Mucosa of gallbladder (tissue), 1 donor: ENCODE measurements around the gene E2F3. TPM values are rescaled to one million over a fixed set of nuclear protein-coding genes. Genes with fewer than 3 reads are reported as not detected.
"Not testable (repeated sequence)": the region's sequence is repeated elsewhere in the genome, so short reads cannot be mapped to it uniquely, and the experiment has no call there.

ENCODE experiments used
- DNase-seq: peaks from one replicate; pipeline ENCODE4 v3.0.0-alpha.2; 2020; ENCODE audit warnings: low spot score
- total RNA-seq: library from RNA; stranded (reverse); gene quantifications from one replicate; pipeline ENCODE4 v1.2.1, GENCODE V29; 2021
- donor health status: DM: no; HTN: no; CAD: no.

E2F3 gene
- total RNA-seq, 1 donor from 2014 or later = 7.7 TPM

DNA sequence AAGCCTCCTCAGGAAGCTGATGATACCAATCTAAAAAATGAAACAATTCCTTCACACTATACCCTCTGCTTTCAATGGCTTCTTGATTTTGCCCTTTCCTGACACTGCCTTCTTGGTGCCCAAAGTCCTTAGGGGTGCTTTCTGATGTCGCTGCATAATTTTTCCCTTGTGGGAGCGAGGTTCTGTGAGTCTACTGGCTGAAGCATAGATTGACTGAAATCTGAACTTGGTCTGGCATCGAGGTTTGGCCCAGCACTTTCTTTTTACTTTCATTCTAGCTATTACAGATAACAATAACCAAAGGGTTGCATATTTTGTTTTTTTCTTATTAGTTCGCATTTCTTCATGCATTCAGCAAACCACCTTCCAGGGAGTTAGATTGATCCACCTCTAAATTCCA, 65.8 kb downstream of the E2F3 start:
- no peak for DNase-seq

DNA sequence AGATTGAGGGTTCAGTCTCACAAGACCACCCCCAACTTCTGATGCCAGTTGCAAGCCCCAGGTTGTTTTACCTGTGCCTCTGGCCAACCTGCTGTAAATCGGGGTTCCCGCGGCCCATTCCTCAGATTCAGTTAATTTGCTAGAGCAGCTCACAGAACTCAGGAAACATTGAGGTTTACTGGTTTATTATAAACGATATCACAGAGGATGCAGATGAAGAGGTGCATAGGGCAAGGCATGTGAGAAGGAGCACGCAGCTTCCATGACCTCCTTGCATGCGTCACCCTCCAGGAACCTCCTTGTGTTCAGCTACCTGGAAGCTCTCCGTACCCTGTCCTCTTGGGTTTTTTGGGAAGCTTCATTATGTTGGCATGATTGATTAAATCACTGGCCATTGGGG, 66.5 kb downstream of the E2F3 start:
- DNase-seq = no peak

DNA sequence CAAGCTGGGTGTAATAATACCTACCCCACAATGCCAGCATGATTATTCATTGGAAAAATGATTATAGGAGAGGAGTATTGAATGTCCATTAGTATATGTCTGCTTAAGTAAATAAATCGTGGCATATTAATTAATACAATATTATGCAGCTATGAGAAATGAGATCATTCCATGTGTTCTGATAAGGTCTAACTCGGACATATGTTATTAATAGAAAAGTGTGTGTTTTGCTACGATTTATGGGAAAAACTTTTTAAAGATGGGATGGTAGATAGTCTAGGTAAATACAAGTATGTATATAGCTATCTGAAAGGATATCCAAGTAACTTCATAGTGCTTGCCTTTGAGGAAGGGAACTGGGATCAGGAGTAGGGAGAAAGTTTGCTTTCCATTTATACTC, 71.1 kb downstream of the E2F3 start:
- DNase-seq = no peak

DNA sequence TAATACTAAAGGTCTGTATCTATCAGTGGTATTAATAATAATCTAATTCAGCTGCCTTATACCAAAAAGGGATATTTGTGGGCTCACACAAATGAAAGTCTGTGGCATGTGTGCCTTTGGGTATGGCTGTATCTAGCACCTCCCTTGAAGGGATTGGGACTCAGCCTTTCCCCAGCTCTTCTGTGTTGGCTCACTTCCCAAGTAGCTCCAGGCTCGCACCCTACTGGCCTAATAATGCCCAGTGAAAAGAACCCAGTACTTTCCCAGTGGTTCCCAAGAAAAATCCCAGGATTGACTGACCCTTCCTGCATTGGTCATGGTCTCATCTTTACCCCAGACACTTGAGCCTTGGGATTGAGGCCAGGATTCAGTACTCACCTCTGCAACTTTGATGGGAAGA, 71.8 kb downstream of the E2F3 start:
- no peak for DNase-seq

DNA sequence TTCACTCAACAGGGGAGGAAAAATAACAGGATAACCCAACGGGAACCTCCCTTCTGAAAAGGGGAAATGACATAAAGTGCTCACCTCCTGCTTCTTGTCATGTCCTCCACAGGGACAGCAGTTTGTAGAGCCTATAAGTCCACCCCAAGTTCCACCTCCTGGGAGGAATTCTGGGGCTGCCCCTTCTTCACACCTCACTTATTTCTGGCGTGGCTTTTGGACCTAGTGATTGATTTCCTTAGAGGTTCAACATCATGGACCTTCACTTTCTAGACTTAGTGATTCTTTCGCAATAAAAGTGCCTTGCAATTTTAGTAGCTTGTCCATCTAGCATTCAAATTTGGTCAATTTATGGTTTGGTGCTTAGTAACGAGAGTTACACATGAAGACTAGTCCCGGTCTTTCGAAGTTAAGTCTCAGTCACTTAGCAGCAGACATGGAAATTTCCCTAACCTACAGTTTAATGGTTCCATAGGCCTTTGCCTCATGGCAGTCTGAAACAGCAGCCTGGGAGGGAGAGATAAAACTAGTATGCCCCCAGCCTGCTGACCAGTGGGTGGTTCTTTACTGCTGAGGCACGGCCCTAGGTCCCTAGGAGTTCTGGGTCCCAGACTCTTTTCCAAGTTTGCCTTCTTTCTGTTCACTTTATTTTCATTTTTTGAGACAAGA, 73.3 kb downstream of the E2F3 start:
- no peak for DNase-seq

DNA sequence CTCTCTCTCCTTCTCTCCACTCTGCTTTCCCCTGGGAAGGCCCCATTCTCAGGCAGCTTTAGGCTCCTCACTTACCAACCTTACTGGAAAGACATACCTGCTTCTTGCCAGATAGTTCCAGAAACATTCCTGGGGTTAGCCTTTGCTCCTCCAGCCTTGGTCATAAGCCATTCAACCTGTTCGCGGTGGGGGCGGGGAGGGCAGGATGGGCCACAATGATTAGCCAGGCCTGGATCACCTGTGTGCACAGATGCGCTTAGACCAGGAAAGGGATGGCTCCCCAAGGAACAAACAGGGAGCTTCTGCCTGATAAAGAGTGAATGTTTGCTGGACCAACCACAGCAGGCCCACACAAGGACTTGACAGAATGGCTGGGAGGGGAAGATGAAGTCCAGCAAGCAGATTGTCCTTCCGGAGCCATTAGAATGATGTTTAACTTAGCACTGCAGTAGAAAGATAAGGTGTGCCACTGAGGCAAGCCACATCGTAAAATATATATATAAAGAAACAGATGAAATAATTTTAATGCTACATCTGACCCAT, 74.9 kb downstream of the E2F3 start:
- no peak for DNase-seq

DNA sequence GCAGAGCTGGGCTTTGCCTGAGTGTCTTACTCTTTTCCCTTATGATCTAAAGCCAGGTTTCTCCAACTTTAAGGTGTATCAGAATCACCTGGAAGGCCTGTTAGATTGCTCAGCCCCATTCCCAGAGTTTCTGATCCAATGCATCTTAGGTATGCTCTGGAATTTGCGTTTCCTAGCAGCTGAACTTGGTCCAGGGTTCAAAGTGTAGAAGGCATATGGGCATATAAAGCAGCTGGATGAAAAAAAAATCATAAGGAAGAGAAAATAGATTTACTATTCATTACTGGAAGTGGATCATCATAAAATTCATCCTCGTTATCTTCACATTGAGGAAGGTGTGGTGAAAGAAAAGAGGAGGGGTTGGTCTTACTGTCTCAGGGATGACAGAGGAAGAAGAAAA, 75.8 kb downstream of the E2F3 start:
- no peak for DNase-seq

DNA sequence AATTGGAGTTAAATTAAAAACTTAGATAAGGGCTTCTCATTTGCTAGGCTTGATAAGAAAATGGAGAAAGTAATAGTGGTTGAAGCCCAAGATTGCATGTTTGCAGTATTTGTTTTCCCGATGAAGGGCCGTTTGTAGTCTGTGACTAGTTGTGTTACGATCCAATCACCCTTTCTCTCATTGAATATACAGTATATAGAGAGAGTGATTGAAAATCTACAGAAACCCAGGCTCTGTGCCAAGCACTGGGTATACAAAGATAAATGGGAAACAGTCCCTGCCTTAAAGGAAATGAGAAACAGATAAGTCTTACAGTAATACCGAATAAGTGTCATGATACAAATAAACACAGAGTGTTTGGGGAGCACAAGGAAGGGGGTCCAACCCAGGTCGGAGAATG, 77.4 kb downstream of the E2F3 start:
- no peak for DNase-seq

DNA sequence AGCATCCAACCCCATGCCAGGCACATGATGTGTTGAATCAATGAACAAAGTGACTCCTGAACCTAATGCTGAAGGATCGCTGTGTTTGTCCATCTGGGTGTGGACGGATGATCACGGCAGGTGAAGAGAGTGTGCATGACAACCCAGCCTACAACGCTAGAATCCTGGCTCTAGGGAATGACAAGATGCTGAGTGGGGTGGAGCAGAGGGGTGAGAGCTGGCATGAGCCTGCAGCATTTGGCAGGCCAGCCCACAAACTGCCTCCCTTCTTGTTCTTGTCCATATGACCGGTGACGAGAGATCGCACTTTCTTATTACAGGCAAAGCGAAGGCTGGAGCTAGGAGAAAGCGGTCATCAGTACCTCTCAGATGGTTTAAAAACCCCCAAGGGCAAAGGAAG, 77.8 kb downstream of the E2F3 start:
- no peak for DNase-seq

DNA sequence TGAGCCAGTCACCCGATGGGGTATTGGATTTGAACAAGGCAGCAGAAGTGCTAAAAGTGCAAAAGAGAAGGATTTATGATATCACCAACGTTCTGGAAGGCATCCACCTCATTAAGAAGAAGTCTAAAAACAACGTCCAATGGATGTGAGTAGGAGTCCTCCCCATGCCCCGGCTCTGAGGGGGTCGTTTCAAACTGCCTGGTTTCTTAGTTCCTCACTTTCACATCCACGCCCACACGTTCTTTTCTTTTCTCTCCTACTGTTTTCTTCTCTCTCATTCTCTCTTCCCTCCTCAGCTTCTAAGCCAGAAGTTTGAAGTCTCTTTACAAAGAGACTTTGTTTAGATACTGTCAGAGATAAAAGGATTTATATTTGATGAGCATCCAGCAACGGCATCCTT, 79.6 kb downstream of the E2F3 start:
- no peak for DNase-seq

DNA sequence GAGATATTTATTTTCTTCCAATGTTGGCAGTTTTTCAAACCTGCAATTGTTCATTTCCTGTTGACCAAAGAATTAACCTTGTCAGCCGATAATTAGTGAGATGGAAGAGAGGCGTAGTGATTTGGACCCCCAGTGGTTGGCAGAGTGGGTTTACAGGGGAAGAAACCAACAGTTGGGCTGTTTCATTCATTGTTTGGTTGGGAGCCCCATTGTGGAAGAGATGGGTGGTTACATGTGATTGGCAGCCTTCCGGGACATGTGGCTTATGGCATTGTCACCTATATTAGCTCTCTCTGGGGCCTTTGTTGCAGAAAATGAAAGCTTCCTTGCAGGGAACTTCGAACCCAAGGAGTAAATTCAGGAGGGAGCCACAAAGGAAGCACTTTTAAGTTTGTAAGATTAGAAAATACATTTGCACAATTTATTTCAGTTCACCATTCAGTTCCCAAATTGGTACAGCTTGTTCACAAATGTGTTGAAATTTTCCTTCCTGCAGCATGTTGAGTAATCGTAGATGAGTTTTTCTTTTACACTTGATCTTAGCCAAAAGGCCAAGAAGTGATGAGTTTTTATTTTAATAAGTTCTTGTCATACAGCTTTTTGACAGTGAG, 82.3 kb downstream of the E2F3 start:
- DNase-seq = no peak

DNA sequence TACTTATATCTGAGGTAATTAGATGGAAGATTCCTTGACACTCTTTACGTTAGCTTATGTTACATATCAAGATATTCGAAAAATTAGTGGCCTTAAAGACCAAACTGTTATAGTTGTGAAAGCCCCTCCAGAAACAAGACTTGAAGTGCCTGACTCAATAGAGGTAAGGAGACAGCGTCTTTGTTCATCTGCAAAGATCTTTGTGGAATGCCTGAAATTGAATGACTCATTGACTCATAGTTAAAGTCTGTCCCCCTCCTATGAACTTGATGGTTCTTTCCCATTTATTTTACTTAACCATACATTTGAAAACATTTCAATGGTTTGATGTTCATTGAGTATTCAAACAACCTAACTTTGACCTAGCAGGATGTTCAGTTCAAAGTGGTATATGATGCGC, 85.0 kb downstream of the E2F3 start:
- no peak for DNase-seq

DNA sequence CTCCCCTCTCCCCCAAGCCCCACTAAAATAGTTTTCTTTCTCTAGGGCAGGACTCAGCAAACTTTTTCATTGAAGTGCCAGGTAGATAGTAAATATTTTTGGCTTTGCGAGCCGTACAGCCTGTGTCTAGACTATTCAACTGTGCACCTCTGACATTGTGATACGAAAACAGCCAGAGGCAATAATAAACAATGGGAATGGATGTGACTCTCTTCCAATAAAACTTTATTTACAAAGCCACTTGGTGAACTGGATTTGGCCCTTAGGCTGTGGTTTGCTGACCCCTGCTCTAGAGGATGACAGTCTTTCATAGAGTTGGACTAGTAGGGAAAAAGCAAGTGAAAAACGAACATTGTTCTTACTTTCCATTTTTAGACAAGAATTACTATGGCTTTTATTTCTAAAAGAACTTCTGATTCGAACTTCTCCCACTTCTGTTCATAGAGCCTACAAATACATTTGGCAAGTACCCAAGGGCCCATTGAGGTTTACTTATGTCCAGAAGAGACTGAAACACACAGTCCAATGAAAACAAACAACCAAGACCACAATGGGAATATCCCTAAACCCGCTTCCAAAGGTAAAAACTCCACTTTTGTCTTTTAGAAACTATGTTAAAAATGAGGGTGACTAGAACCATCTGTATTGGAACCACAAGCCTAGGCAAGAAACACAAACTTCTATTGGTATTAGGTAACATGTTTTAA, 86.1 kb downstream of the E2F3 start:
- no peak for DNase-seq

DNA sequence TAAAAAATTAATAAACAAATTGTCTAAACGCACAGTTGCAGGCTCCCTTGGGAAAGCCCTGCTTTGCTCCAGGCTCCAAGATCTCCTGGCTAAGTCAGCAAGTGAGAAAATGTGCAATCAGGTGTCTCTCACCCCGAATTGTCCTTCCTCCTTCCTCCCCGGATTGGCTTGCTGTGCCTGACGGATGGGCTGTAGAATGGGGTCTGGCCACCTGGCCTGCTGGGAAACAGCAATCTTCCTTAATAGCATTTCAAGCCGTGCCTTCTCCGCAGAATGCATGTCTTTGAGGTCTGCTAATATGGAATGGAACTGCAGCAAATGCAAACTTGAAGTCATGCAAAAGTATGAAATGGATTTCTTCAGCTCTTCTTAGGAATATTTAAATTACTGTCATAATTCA, 88.9 kb downstream of the E2F3 start:
- no peak for DNase-seq

DNA sequence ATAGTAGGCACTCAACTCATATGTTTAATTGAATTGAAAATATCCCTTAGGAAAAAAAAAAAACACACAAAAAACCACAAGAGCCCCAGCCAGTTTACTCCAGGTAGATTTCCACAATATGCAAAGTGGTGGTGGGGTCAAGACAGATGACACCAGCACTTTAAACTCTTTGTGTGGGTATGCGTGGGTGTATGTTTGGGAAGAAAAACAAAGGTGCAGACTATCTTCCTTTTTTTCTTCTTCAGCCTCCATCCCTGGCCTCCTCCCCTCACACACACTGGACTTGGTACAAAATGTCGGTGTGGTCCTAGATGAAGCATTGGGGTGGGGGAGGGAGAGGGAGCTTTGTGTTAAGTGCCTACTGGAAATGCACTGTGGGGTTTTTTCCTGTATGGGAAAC, 90.4 kb downstream of the E2F3 start:
- no peak for DNase-seq

DNA sequence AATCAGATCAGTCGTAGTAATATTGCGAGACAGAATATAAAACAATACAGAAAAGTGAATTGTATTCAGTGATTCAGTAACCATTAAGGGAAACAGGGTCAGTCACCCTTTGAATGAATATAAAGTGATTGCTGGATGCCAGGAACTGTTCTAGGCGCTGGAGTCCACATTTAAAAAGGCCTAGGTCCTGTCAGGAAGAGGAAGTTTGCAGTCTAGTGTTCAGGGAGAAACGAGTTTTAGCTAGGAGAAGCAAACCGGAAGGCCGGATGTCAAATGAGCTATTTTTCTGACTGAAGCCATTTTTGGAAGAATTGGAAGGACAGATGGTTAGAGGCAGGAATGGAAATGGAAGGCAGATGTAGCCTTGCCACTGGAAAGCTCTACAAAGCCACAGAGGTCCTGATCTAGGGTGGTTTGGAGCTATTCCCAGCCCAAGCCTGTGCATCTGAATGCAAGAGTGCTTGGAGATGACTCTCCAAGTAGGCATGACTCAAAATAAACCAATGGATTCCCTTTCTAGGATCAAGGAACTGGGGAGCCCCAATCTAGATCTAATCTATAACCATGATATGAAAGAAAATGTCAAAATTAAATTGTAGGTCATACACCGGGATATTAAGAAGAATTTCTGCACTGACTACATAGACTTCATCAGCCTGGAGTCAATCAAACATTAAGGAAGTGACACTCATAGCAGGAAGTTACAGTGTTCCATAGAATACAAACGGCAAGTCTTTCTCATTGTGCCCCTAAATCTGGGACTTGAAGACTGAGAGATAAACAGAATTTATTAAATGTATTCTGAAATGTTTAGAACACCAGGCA, 95.7 kb downstream of the E2F3 start:
- no peak for DNase-seq

DNA sequence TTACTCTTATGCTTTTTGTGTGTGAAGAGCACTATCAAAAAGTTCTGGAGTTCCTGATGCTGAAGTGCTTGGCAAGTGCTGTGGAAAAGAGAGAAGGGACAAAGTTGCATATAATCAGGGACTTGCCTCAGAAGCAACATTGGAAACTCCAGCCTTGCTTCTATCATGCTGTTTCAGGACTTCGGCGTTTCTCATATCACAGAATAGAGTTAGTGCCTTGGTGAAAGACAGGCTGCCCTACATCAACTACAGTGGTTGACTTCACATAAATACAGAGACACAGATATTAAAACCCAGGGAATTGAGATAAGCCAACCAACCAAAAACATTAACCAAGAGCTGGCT, 96.3 kb downstream of the E2F3 start:
- DNase-seq = no peak

DNA sequence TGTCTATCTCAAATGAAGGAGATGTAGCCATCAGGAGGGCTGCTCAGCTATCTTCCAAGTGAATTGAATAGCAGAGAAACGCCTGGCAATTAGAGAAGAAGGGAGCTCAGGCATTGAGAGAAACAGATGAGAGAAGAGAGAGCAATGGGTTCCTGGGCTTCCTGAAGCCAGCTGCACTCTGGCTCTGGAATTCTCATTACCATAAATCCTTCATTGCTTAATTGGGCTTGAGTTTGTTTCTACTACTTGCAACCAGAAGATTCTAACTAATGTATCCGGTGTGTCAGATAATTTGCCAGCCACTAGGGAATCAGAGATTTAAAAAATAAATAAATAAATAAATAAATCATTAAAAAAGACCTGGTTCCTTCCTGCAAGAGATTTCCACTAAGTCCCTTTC, 107.5 kb downstream of the E2F3 start:
- DNase-seq = no peak

DNA sequence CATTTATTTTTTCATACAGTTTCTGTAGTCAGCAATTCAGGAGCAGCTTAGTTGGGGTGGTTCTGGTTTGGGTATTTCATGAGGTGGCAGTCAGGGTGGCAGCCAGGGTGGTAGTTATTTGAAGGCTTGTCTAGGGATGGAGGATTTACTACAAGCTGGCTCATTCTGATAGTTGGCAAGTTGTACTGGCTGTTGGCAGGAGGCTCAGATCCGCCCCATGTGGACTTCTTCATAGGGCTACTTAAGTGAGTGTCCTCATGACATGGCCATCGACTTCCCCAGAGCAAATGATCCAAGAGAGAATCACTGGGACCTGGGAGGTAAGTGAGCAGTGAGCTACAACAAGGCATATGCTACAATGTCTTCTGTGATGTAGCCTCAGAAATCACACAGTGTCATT, 110.2 kb downstream of the E2F3 start:
- no peak for DNase-seq

DNA sequence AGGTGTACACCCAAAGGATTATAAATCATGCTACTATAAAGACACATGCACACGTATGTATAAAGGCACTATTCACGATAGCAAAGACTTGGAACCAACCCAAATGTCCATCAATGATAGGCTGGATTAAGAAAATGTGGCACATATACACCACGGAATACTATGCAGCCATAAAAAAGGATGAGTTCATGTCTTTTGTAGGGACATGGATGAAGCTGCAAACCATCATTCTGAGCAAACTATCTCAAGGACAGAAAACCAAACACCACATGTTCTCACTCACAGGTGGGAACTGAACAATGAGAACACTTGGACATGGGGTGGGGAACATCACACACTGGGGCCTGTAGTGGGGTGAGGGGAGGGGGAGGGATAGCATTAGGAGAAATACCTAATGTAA, 123.5 kb downstream of the E2F3 start:
- DNase-seq = not testable (repeated sequence)

DNA sequence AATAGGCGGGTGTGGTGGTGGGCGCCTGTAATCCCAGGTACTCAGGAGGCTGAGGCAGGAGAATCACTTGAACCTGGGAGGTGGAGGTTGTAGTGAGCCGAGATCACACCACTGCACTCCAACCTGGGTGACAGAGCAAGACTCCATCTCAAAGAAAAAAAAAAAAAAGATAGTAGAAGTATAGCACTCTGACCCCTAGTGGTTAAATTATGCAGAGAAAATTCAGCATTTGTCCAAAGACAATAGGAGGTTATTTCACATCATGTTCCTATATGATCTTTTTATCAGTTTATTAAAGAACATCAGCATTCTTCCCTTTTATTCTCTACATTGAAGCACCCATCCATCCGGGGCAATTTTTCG, 127.4 kb downstream of the E2F3 start:
- DNase-seq = not testable (repeated sequence)

DNA sequence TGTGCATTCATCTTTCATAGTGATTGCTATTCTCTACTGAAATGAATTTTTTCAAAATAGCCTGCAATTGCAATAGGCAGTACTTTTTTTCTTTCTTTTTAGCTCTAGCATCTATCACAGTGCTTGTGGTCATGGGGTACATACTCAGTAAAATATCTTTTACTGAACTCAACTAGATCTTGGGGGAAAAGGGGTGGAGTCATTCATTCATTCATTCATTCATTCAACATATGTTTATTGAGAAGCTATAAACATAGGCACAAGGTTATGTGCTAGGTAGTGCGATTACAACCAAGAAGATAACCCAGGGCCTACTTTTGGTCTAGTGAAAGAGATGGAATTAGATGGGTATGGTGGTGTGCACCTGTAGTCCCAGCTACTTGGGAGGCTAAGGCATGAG, 131.2 kb downstream of the E2F3 start:
- no peak for DNase-seq
